Activated CD4-positive, CD25-positive, alpha-beta regulatory T cell (primary cell): ENCODE measurements around the gene WDR82.

Experiments used
- DNase-seq, 4 experiments: peaks; one replicate each; lab custom pipeline; 2025; lab: John Stamatoyannopoulos, UW

Gene WDR82

GRCh38 chr3:52308308-52308707 is 29.9 kb upstream of the WDR82 start:
- DNase-seq, result no peak

GRCh38 chr3:52306978-52307377 is 28.5 kb upstream of the WDR82 start:
- no peak for DNase-seq

GRCh38 chr3:52305926-52306325 is 27.5 kb upstream of the WDR82 start:
- DNase-seq, result no peak

GRCh38 chr3:52303811-52304210 is 25.4 kb upstream of the WDR82 start:
- DNase-seq, result no peak

GRCh38 chr3:52302426-52303145 is 24.1 kb upstream of the WDR82 start:
- no peak for DNase-seq

GRCh38 chr3:52299879-52300611 is 21.6 kb upstream of the WDR82 start:
- no peak for DNase-seq

- no peak for DNase-seq
Measured at GRCh38 chr3:52299247-52299878, 20.9 kb upstream of the WDR82 start.

- DNase-seq, result no peak
Measured at GRCh38 chr3:52298149-52299098, 20.0 kb upstream of the WDR82 start.

GRCh38 chr3:52297242-52298148 is 19.0 kb upstream of the WDR82 start:
- DNase-seq, result no peak

- DNase-seq, result no peak
Measured at GRCh38 chr3:52295671-52296208, 17.3 kb upstream of the WDR82 start.

- no peak for DNase-seq
Measured at GRCh38 chr3:52294320-52295150, 16.1 kb upstream of the WDR82 start.

- no peak for DNase-seq
Measured at GRCh38 chr3:52293491-52294319, 15.3 kb upstream of the WDR82 start.

- no peak for DNase-seq
Measured at GRCh38 chr3:52292247-52293065, 14.0 kb upstream of the WDR82 start.

- DNase-seq, result peak in 2 of 4 experiments; percentile 19 to 22
Measured at GRCh38 chr3:52291508-52292181, 13.2 kb upstream of the WDR82 start.

- no peak for DNase-seq
Measured at GRCh38 chr3:52290596-52291507, 12.4 kb upstream of the WDR82 start.
